HG02973 (cell line): Measurements from ENCODE around the gene SLC24A4.

ENCODE experiments used
- ATAC-seq: cut with Tn5 transposase; IDR thresholded peaks from one replicate; pipeline ENCODE4 v1.9.1; 2021; ENCODE audit warnings: moderate library complexity; ENCODE audit not compliant: unreplicated experiment

The SLC24A4 gene

DNA sequence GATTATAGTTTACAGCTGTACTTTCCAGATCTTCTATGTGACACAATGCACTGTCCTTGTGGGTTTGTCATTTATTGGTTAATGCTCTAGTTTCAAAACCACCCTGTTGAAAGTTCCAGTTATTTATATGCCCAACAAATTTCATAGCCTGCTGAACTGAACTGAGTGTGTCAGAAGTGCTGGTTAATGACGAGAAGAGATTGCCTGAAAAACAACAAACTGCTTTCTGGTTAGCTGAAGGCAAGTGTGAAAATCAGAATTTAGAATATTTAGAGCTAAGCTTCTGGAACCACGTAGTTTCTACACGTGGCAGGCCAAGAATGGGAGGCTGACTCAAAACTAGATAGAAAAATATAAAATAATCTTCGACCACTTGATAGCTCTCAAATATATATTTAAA is 171.5 kb downstream of the SLC24A4 start:
- no peak for ATAC-seq

DNA sequence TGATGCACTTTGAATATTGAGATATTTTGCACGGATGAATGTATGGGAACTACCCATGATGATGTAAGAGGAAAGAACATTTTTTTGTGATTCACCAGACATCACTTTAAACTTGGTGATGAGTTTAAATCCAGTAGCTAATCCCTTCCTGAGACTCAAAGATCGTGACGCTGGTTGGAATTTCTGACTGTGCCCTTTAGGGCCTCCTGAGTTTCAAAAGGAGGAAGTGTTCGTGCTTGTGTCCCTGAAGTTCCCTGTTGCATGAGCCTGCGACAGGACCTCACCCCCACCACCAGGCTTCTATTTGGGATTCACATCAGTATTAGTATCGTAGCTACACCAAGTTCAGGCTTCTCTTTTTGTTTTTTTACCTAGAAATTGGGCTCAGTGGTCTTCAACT is 172.1 kb downstream of the SLC24A4 start:
- no peak for ATAC-seq

GRCh38 chr14:92496191-92496857 is 173.4 kb downstream of the SLC24A4 start:
- no peak for ATAC-seq

GRCh38 chr14:92497391-92497790 is 174.4 kb downstream of the SLC24A4 start:
- ATAC-seq = no peak

- ATAC-seq = no peak
These were observed 176.3 kb downstream of the SLC24A4 start for GRCh38 chr14:92499234-92499633.

DNA sequence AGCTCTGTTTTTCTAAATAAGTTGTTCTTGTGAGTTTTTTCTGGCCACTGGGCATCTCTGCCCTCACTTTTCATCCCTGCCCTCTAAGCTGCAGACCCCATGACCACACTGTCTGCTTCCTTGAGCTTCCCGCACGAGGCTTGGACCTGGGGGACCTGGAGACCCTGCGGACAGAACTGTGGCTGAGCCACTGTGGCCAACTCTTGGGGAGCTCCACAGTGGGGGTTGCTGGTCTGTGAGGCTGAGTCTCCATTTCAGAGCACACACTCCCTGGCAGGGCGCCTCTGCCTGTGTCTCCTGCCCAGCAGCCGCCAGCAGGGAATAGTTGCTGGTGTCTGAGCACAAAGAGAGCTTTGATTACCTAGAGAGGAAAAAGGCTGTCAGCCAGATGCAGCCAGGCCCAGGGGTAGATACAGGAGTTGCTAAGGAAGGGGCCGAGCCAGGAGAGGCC is 177.6 kb downstream of the SLC24A4 start:
- ATAC-seq = no peak

DNA sequence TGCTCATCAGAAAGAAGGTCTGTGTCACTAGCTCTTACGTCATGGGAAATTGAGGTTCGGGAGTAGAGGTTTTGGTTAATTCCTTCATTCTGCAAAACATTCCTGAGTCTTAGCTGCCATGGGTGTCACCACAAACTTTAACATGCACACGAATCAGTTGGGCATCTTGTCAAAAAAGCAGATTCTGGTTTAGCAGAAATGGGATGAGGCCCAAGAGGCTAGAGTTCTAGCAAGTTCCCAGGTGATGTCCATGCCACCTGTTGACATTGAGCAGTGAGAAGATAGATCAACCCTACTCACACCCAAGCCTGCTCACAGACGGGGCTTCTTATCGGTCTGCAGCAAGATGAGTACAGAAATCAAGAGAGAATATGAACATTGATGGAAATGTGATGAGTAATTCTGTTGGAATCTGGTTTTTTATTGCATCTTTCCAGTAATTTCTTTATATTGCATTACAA is 179.0 kb downstream of the SLC24A4 start:
- no peak for ATAC-seq

GRCh38 chr14:92502541-92503286 is 179.7 kb downstream of the SLC24A4 start:
- ATAC-seq = no peak

DNA sequence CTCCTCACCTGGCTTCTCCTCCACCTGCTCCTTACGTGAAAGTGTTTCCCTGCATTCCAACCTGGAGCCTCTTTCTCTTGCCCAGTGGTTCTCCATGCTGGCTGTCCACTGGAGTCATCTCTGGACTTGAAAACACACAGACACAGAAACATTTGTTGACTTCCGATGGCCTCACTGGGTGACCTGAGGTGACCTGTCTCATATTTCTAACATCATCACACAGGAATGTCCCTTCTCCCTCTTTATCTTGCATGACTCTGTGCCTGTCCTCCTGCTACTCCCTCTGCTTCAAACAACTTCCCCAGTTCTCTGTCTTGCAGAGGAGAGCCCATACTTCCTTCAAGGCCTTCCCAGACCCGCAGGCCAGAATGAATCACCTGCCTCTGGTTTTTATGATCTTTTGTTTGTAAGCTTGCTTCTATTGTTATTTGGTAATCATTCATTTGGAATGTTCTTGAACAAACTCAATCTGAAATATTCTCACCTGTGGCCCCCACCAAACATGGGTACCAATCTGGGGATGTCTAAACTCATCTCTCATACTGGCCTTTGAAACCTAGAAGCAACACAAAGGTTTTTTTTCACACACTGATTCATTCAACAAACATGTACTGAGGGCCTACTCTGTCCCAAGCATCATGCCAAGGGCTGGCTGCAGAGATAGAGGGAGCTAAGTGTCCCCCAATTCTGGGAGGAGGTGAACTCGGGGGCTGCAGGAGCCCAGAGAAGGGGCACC is 181.0 kb downstream of the SLC24A4 start:
- no peak for ATAC-seq

DNA sequence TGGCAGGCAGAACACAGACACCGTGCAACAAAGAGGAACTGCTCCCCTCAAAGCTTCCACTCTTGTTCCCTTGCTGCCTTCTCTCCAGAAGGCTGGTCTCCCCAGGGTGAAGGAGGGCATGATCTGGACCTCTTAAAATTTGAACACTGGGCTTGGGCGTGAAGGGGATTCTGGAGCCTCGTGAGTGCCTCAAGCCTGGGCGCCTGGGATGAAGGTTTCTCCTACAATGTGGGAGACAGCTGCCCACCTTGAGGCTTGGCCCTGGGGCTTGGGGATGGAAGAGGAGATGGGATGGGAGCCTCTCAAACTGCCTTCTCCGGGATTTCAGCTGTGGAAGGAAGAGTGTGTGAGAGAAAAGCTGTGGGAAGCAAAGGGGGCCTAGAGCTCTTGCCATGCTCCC is 182.9 kb downstream of the SLC24A4 start:
- no peak for ATAC-seq

DNA sequence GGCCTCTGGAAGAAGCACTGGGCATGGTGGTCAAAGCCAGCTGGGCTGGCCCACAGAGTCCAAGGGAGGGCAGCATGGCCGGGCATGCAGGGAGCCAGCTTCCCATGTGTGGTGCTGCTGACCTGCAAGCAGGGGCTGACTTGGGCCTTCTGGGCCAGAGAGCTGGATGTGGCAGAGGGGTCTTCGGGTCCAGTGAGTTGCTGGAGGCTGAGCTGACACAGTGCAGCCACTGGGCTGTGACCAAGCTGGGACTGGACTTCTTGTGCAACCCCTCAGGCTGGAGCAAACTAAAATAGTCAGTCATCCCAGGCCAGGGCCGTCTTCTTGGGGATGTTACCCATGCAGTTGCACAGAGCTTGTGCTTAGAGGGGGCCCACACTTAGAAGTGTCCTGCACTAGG is 183.3 kb downstream of the SLC24A4 start:
- no peak for ATAC-seq

GRCh38 chr14:92507174-92507768 is 184.3 kb downstream of the SLC24A4 start:
- peak; percentile 61 for ATAC-seq

DNA sequence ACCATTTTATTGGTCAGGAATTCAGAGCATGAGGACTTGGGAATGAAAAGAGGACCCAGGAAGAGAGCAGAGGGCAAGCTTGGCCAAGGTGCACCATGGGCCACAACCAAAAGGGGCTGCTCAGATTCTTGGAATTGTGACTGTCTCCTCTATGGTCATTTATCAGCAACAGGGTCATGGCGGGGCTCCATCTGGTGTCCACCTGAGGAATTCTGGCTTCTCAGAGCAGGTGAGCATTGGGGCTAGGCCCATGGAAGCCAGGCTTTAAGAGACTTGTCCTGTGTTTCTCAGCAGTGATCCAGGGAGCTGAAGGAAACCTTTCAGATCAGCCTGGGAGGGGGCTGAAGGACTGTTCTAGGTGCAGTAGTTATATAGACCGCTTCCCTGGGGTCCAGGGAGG is 188.0 kb downstream of the SLC24A4 start:
- ATAC-seq = no peak

GRCh38 chr14:92511453-92512238 is 188.7 kb downstream of the SLC24A4 start:
- no peak for ATAC-seq

- no peak for ATAC-seq
These were observed 189.8 kb downstream of the SLC24A4 start for GRCh38 chr14:92512807-92513203.

- peak; percentile 72 for ATAC-seq
These were observed 190.4 kb downstream of the SLC24A4 start, which contains the start of gene RIN3 for GRCh38 chr14:92513204-92513965. Gene RIN3 (plus strand): TSS chr14:92513781. CDS start chr14:92513933, 152 bp downstream.

- no peak for ATAC-seq
These were observed 191.2 kb downstream of the SLC24A4 start for GRCh38 chr14:92513966-92514843.

DNA sequence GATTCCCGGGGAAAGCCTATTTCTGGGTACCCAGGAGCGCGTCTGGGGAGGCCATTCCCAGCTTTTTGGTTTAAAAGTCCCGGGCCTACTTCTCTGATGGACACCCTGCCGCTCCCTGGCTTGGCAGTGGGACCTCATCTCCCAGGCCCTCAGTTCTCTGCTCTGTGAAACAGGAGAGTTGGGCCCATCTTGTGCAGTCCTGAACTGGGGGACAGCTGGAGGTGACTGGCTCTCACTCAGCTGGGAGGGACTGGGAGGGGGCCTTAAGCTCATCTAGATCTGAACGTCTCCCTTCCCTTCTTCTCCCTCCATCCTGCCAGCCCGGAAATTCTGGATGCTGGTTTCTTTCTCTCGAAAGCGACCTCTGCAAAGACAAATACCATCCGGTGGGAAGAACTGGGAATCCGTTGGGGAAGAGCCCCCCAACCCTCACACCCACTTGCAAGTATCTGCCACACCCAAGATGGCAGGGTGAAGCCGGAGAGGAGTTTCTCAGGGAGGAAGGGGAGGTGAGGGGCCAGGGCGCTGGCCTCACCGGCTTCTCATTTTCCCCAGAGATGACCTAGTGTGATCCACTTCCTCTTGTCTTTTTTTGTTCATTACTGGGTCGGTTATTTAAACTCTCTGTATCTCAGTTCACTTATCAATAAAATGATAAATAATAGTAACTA is 192.0 kb downstream of the SLC24A4 start:
- ATAC-seq = no peak
